Dermis blood vessel endothelial cell (primary cell): ENCODE results near the gene CELF1. TPM values are rescaled to one million over a fixed set of nuclear protein-coding genes. Genes with fewer than 3 reads are reported as not detected.

Source experiments
- DNase-seq: peaks from one replicate; pipeline ENCODE4 v3.0.0; 2010
- total RNA-seq: library from RNA; depleted of rRNA; stranded (reverse); fragments of >200 nt; gene quantifications from 2 replicates; pipeline ENCODE4 v1.2.3, GENCODE V29; 2014

CELF1 gene
- total RNA-seq, 1 donor from 2014 or later, result 97.0 TPM

GRCh38 chr11:47443817-47444216 lies 109.1 kb downstream of the CELF1 start:
- no peak for DNase-seq

- no peak for DNase-seq
These were observed 109.8 kb downstream of the CELF1 start for GRCh38 chr11:47443028-47443700.

GRCh38 chr11:47442514-47442913 lies 110.4 kb downstream of the CELF1 start:
- DNase-seq, result no peak

GRCh38 chr11:47441421-47441820 lies 111.5 kb downstream of the CELF1 start:
- DNase-seq, result no peak

GRCh38 chr11:47440054-47440476 lies 112.9 kb downstream of the CELF1 start:
- no peak for DNase-seq

GRCh38 chr11:47438721-47439120 lies 114.2 kb downstream of the CELF1 start:
- no peak for DNase-seq

- DNase-seq, result no peak
These were observed 115.0 kb downstream of the CELF1 start for GRCh38 chr11:47437746-47438418.

GRCh38 chr11:47437218-47437745 lies 115.7 kb downstream of the CELF1 start:
- DNase-seq, result no peak

GRCh38 chr11:47436726-47437125 lies 116.2 kb downstream of the CELF1 start:
- DNase-seq, result no peak

- no peak for DNase-seq
These were observed 117.2 kb downstream of the CELF1 start for GRCh38 chr11:47435687-47436086.

GRCh38 chr11:47434011-47434786 lies 118.7 kb downstream of the CELF1 start:
- DNase-seq, result no peak

- DNase-seq, result no peak
These were observed 119.8 kb downstream of the CELF1 start for GRCh38 chr11:47433157-47433556.

GRCh38 chr11:47431356-47432083 lies 121.4 kb downstream of the CELF1 start:
- DNase-seq, result no peak

GRCh38 chr11:47430524-47430923 lies 122.4 kb downstream of the CELF1 start:
- DNase-seq, result no peak

- peak; percentile 98 for DNase-seq
These were observed 126.6 kb downstream of the CELF1 start, which contains the start of gene PSMC3 for GRCh38 chr11:47426062-47426956. Gene PSMC3, minus strand, starts transcription at chr11:47426439. Its CDS starts 160 bp downstream, at chr11:47426279.

GRCh38 chr11:47425611-47426010 lies 127.3 kb downstream of the CELF1 start:
- no peak for DNase-seq

- DNase-seq, result no peak
These were observed 134.3 kb downstream of the CELF1 start for GRCh38 chr11:47418454-47419259.

GRCh38 chr11:47417712-47418111 lies 135.2 kb downstream of the CELF1 start:
- no peak for DNase-seq

GRCh38 chr11:47415949-47416472 lies 136.9 kb downstream of the CELF1 start:
- DNase-seq, result peak; percentile 94
